Lower lobe of right lung (tissue), 2 donors: ENCODE results near the gene GPR143. TPM values are rescaled to one million over a fixed set of nuclear protein-coding genes. Genes with fewer than 3 reads are reported as not detected.

Experiments
- ATAC-seq, 2 donors: fragments of 200-7000 bp; cut with Tn5 transposase; one replicate each; pipeline ENCODE4 v1.9.1; 2020 to 2022; ENCODE audit warnings: mild to moderate bottlenecking in 2 of 2, moderate library complexity in 2 of 2
- DNase-seq: peaks from one replicate; pipeline ENCODE4 v3.0.0-alpha.2; 2020
- H3K27ac ChIP-seq: fragments of 200-600 bp; one replicate; pipeline ENCODE4 v1.8.0; 2022
- H3K27me3 ChIP-seq: fragments of 200-600 bp; one replicate; pipeline ENCODE4 v1.8.0; 2022; ENCODE audit warnings: low read depth
- H3K36me3 ChIP-seq: fragments of 200-600 bp; one replicate; pipeline ENCODE4 v1.8.0; 2022; ENCODE audit warnings: mild to moderate bottlenecking
- H3K4me1 ChIP-seq: fragments of 200-600 bp; one replicate; pipeline ENCODE4 v1.8.0; 2022
- H3K4me3 ChIP-seq: fragments of 200-600 bp; one replicate; pipeline ENCODE4 v1.8.0; 2022; ENCODE audit warnings: mild to moderate bottlenecking
- H3K9me3 ChIP-seq: fragments of 200-600 bp; one replicate; pipeline ENCODE4 v1.8.0; 2022
- intact Hi-C: fragments of 100-400 bp; cut with DNase I; formaldehyde crosslinking; loops from one replicate; pipeline ENCODE4 v1.11.0; 2022
- total RNA-seq: library from RNA; stranded (reverse); fragmentation: NEBNext Ultra II Directional; extraction: Animal tissue kit (Norgen Biotek cat#: 25700); gene quantifications from one replicate; pipeline ENCODE4 v1.2.1, GENCODE V29; 2021
- TF ChIP-seq, protein P1 (sequence below): fragments of 200-600 bp; IDR thresholded peaks from one replicate; pipeline ENCODE4 v1.8.0; 2022; ENCODE audit warnings: antibody characterized with exemption, mild to moderate bottlenecking
- donor health status: DM: no; HTN: yes; CAD: no; lungs with severe emphysema.

GPR143 gene
- total RNA-seq, 1 donor from 2014 or later, result 0.47 TPM

DNA sequence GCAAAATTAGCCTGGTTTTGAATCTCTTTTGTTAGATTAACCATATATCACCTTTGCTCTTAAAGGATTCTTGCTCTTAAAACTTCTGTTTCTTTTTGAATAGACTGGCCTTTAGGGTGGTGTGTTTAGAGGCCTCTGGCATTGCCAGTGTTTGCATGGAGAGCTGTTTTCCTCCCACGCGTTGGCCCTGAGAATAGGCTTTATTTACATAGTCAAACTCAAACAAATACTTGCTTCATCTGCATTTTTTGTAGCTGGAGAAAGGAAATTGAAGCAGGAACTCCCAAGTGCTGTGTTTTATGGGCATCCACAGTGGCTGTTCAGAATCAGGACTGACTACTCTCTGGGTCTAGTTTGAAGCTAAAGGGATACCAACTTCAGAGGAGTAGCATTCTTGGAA, 23.3 kb upstream of the GPR143 start:
- intact Hi-C loops, result no loop called here
- H3K27ac ChIP-seq, result no peak overlapping the region
- H3K27me3 ChIP-seq, result no peaks in the 10 kb centered on the region
- H3K36me3 ChIP-seq, result no peaks in the 10 kb centered on the region
- no peaks in the 10 kb centered on the region for H3K9me3 ChIP-seq
- H3K4me1 ChIP-seq, result no peaks in the 10 kb centered on the region
- no peak overlapping the region for H3K4me3 ChIP-seq
- TF ChIP-seq, protein P1, sequence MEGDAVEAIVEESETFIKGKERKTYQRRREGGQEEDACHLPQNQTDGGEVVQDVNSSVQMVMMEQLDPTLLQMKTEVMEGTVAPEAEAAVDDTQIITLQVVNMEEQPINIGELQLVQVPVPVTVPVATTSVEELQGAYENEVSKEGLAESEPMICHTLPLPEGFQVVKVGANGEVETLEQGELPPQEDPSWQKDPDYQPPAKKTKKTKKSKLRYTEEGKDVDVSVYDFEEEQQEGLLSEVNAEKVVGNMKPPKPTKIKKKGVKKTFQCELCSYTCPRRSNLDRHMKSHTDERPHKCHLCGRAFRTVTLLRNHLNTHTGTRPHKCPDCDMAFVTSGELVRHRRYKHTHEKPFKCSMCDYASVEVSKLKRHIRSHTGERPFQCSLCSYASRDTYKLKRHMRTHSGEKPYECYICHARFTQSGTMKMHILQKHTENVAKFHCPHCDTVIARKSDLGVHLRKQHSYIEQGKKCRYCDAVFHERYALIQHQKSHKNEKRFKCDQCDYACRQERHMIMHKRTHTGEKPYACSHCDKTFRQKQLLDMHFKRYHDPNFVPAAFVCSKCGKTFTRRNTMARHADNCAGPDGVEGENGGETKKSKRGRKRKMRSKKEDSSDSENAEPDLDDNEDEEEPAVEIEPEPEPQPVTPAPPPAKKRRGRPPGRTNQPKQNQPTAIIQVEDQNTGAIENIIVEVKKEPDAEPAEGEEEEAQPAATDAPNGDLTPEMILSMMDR, result no peak
- DNase-seq, result no peak
- ATAC-seq, result peak; percentile 64 to 71

DNA sequence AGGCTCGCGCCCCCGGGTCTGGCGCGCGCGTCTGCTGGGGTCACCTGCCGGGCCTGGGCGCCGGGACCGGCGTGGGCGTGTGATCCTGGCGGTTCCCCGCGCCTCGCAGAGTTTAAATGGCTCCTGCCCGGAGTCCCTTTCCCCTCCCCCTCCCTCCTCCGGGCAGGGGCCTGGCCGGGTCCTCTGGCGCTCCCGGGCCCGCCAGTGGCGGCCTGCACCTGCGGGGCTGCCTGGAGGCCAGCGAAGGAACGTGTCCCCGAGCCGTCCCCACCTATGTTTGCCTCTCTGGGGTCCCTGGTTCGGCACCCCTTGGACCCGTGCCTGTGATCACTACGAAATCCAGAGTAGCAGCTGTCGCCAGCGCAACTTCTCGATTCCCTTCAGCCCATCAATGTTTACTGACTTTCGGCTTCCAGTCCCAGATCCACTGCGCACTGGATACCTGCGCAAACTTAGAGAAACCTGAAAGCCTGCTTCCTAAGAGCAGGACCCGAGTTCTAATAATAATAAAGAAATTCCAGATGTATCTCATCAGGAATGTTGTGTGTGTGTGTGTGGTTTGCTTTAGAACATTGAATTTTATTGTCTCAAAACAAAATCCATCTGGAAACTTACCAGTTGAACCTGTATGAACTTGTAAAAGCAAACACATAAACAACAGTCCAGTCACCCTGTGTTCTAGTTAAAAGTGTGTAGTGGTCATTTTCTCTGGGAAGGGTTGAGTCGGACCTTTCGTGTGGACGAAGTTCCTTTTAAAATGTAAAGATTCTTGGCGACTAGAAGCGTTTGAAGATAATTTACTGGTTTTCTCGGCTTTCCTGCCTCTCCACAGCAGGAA, 21.4 kb upstream of the GPR143 start:
- Histone ChIP-seq H3K36me3 (no peaks in the 10 kb centered on the region), H3K4me1 (no peaks in the 10 kb centered on the region), H3K9me3 (no peaks in the 10 kb centered on the region), H3K27me3 (no peaks in the 10 kb centered on the region), H3K4me3 (peak overlapping the region; percentile 59), H3K27ac (peak overlapping the region; percentile 56)
- peak; percentile 43 to 51 for ATAC-seq
- intact Hi-C loops, result no loop called here
- TF ChIP-seq, protein P1, result no peak
- DNase-seq, result peak; percentile 44

DNA sequence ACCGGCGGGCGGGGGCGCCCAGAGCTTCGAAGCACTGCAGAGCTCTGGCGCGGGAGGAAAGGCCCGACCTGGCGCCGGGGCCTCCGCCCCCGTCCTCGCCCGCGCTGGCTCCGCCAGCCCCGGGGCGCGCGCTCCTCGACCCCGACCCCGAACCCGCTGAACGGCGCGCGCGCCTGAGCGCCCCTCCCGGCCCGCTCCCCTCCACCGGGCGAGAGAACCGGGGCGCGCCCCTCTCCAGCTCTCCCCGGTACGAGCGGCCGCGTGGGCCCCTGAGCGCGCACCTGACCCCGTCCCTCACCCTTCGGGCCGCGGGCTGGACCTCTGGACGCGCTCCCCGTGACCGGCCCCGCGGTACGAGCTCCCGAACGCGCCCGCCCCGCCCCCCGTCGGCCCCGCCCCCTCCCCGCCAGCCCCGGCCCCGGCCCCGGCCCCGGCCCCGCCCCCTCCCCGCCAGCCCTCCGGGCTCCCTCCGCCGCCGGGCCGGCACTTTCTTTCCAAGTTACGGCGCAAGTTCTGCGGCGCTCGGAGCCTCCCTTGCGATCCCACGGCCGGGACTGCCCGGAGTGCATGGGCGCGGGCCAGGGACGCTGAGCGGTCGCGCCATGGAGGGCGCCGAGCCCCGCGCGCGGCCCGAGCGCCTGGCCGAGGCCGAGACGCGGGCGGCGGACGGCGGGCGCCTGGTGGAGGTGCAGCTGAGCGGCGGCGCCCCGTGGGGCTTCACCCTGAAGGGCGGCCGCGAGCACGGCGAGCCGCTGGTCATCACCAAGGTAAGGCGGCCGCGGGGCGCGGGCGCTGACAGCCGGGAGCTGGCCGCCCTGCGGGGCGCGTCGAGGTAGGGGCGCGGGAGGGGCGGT, 20.5 kb upstream of the GPR143 start, which contains the start of gene SHROOM2:
Gene SHROOM2, plus strand, starts transcription at position 486 of the 854 bp plus-strand sequence. Its CDS starts 117 bp downstream, at position 603.
- Histone ChIP-seq H3K9me3 (no peaks in the 10 kb centered on the region), H3K36me3 (no peaks in the 10 kb centered on the region), H3K27me3 (no peaks in the 10 kb centered on the region), H3K27ac (peak within 1 kb of the TSS; percentile 56), H3K4me3 (peak within 1 kb of the TSS; percentile 59), H3K4me1 (no peaks in the 10 kb centered on the region)
- intact Hi-C loops, result no loop called here
- DNase-seq (peak; percentile 48), ATAC-seq (peak; percentile 76 to 77)
- TF ChIP-seq, protein P1, result no peak

DNA sequence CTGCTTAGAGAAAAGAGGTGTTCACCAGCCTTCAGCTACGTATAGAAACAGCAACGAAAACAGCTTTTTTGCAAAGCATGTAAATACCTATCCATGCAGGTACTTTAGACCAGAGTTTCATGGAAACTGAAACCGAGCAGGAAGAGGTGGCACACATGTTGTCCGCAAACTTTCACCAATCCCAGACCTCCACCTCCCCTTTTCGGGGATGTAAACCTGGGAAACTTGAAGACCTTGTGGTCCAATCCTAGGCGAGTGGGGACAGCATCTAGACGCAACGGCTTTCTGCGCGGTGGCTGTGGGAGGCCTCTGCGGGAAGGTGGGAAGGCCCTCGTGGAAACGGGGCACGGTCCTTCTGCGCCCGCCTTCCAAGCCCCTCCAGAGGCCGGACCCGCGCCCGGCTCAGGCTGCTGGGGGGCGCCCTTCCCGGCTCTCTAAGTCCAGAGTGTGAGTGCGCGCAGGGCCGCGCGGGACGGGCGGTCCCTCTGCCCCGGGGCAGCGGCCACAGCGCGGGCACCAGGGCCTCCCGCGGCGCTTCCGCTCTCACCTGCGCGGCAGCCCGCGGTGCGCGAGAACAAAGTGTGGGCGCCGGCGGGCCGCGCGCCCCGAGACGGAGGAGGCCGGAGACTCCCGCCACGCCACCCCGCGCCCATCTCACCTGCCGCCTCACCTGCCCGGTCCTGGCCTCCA, 19.8 kb upstream of the GPR143 start:
- intact Hi-C loops, result no loop called here
- TF ChIP-seq, protein P1, result no peak
- Histone ChIP-seq H3K27ac (no peak overlapping the region), H3K4me1 (no peaks in the 10 kb centered on the region), H3K9me3 (no peaks in the 10 kb centered on the region), H3K4me3 (peak overlapping the region; percentile 59), H3K36me3 (no peaks in the 10 kb centered on the region), H3K27me3 (no peaks in the 10 kb centered on the region)
- DNase-seq (no peak), ATAC-seq (peak; percentile 39 to 57)

DNA sequence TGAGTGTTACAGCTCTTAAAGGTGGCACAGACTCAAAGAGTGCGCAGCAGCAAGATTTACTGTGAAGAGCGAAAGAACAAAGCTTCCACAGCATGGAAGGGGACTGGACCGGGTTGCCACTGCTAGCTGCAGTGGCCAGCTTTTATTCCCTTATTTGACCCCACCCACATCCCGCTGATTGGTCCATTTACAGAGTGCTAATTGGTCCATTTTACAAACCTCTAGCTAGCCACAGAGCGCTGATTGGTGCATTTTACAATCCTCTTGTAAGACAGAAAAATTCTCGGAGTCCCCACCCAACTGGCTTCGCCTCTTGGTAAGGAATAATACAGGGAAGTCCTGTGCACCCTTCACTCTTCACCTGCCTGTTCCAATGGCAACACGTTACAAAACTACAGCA, 18.7 kb upstream of the GPR143 start:
- no peaks in the 10 kb centered on the region for H3K9me3 ChIP-seq
- H3K4me1 ChIP-seq, result no peaks in the 10 kb centered on the region
- DNase-seq (no peak), ATAC-seq (no peak)
- no peaks in the 10 kb centered on the region for H3K27me3 ChIP-seq
- intact Hi-C loops, result no loop called here
- H3K27ac ChIP-seq, result no peak overlapping the region
- H3K4me3 ChIP-seq, result no peak overlapping the region
- TF ChIP-seq, protein P1, result no peak
- no peaks in the 10 kb centered on the region for H3K36me3 ChIP-seq
